OCI-LY1 (cell line): Measurements from ENCODE around the gene MBTD1.
A peak's percentile ranks its signal among the peaks of the same experiment; 100 is the strongest.
"Not testable (repeated sequence)": the region's sequence is repeated elsewhere in the genome, so short reads cannot be mapped to it uniquely, and the experiment has no call there.

Experiments
- H2AFZ ChIP-seq: fragments of 200-600 bp; sonication (generic), shearing (Covaris generic); 2 replicates; pipeline ENCODE4 v1.6.0; 2014; ENCODE audit warnings: antibody characterized with exemption, mild to moderate bottlenecking, low read length
- H3F3A ChIP-seq: fragments of 200-600 bp; sonication (generic), shearing (Covaris generic); 2 replicates; pipeline ENCODE4 v1.6.0; 2014; ENCODE audit warnings: mild to moderate bottlenecking, antibody characterized with exemption, low read length, moderate library complexity; ENCODE audit not compliant: insufficient read depth
- H3K27ac ChIP-seq: fragments of 200-600 bp; sonication (generic); 2 replicates; pipeline ENCODE4 v1.5.1; 2014; ENCODE audit warnings: low read length, mixed run types, mild to moderate bottlenecking, low read depth; ENCODE audit not compliant: poor library complexity, severe bottlenecking
- H3K27me3 ChIP-seq: fragments of 200-600 bp; sonication (generic); 2 replicates; pipeline ENCODE4 v1.6.0; 2014; ENCODE audit warnings: antibody characterized with exemption, mild to moderate bottlenecking, low read length, moderate library complexity; ENCODE audit not compliant: insufficient read depth
- H3K36me3 ChIP-seq: fragments of 200-600 bp; sonication (generic); 2 replicates; pipeline ENCODE4 v1.6.1; 2014; ENCODE audit warnings: mild to moderate bottlenecking, antibody characterized with exemption, low read length, moderate library complexity, mixed read lengths; ENCODE audit not compliant: insufficient read depth
- H3K4me1 ChIP-seq: fragments of 200-600 bp; sonication (generic); 2 replicates; pipeline ENCODE4 v1.5.1; 2014; ENCODE audit warnings: mild to moderate bottlenecking, low read length, moderate library complexity; ENCODE audit not compliant: insufficient read depth, severe bottlenecking
- H3K4me2 ChIP-seq: fragments of 200-600 bp; sonication (generic), shearing (Covaris generic); 2 replicates; pipeline ENCODE4 v1.6.1; 2014; ENCODE audit warnings: low read length
- H3K4me3 ChIP-seq: fragments of 200-600 bp; sonication (generic); 2 replicates; pipeline ENCODE4 v1.5.1; 2014; ENCODE audit warnings: low read length, low read depth, mild to moderate bottlenecking, mixed read lengths; ENCODE audit not compliant: poor library complexity, severe bottlenecking
- H3K79me2 ChIP-seq: fragments of 200-600 bp; shearing (Covaris generic); 2 replicates; pipeline ENCODE4 v1.6.1; 2016; ENCODE audit warnings: mixed run types, low read length, mixed read lengths; ENCODE audit not compliant: insufficient read depth
- H3K9ac ChIP-seq: fragments of 200-600 bp; sonication (generic), shearing (Covaris generic); 2 replicates; pipeline ENCODE4 v1.6.1; 2014; ENCODE audit warnings: mild to moderate bottlenecking, low read length, mixed read lengths
- H3K9me2 ChIP-seq: fragments of 200-600 bp; sonication (generic), shearing (Covaris generic); 2 replicates; pipeline ENCODE4 v1.6.1; 2014; ENCODE audit warnings: low read depth, mild to moderate bottlenecking, low read length, mixed read lengths
- H3K9me3 ChIP-seq: fragments of 200-600 bp; shearing (Covaris generic); 2 replicates; pipeline ENCODE4 v1.6.1; 2014; ENCODE audit warnings: low read length, mixed read lengths
- H4K20me1 ChIP-seq: fragments of 200-600 bp; sonication (generic), shearing (Covaris generic); 2 replicates; pipeline ENCODE4 v1.6.0; 2016; ENCODE audit warnings: mild to moderate bottlenecking, low read length; ENCODE audit not compliant: insufficient read depth
- EZH2 ChIP-seq: fragments of 200-600 bp; sonication (generic), shearing (Covaris generic); IDR thresholded peaks from 2 replicates; pipeline ENCODE4 v1.8.0; 2017; ENCODE audit warnings: borderline replicate concordance, mixed run types, mild to moderate bottlenecking, antibody characterized with exemption, low read length, moderate library complexity, mixed read lengths
- TF ChIP-seq, protein P1 (sequence below): fragments of 200-600 bp; sonication (generic), shearing (Covaris generic); IDR thresholded peaks from 2 replicates; pipeline ENCODE4 v1.5.1; 2017; ENCODE audit warnings: mild to moderate bottlenecking, antibody characterized with exemption, low read length, moderate library complexity, mixed read lengths

MBTD1 gene

DNA sequence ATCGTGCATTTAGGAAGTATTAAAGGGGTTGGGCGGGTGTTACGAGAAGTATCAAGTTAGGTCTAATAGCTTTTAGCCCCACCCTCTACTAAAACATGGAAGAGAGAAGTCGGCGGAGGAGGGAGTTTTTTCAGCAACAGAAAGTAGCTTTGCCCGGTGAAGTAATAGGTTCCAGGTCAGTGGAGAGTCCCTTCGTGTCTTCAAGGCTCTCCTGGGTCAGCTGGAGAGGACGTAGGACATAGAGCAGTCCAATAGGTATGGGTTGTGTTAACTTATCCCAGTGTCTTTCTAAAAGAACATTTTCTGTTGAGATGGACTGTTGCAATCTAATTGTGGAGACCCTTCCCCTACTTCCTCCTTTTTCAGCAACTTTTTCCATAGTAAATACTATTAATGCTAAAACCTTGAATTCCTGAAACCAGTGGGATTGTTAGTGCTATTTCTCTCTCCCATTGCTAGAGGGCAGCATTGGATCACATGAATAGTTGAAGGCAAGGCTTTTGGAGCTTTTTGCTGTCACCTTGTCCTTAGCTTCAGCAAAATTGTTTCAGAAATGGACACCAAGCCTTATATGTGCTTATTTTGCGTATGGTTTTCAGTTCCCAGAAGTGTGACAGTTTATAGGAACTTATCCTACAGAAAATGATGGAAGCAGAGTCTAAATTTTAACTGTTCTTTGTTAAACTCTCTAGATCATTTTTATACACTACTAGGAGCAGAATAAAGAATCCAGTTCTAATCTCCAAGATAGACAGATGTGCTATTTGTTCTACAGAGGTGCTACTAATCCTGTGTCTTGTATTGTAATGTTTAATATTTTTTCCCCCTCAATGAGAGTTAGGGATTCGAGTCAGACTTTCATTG lies 38.9 kb upstream of the MBTD1 start:
- H3K4me3 ChIP-seq: no peak overlapping the region
- H3K79me2 ChIP-seq: no peaks in the 10 kb centered on the region
- H3K4me1 ChIP-seq: no peaks in the 10 kb centered on the region
- no peak overlapping the region for H3K9ac ChIP-seq
- no peak overlapping the region for H3K4me2 ChIP-seq
- TF ChIP-seq, protein P1, sequence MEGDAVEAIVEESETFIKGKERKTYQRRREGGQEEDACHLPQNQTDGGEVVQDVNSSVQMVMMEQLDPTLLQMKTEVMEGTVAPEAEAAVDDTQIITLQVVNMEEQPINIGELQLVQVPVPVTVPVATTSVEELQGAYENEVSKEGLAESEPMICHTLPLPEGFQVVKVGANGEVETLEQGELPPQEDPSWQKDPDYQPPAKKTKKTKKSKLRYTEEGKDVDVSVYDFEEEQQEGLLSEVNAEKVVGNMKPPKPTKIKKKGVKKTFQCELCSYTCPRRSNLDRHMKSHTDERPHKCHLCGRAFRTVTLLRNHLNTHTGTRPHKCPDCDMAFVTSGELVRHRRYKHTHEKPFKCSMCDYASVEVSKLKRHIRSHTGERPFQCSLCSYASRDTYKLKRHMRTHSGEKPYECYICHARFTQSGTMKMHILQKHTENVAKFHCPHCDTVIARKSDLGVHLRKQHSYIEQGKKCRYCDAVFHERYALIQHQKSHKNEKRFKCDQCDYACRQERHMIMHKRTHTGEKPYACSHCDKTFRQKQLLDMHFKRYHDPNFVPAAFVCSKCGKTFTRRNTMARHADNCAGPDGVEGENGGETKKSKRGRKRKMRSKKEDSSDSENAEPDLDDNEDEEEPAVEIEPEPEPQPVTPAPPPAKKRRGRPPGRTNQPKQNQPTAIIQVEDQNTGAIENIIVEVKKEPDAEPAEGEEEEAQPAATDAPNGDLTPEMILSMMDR: peak; percentile 75
- no peak for TF ChIP-seq EZH2
- H2AFZ ChIP-seq: no peak overlapping the region
- no peaks in the 10 kb centered on the region for H3F3A ChIP-seq
- no peaks in the 10 kb centered on the region for H4K20me1 ChIP-seq
- H3K36me3 ChIP-seq: peaks cover 38% of the 10 kb centered on the region
- H3K27me3 ChIP-seq: no peaks in the 10 kb centered on the region
- no peak overlapping the region for H3K27ac ChIP-seq
- no peaks in the 10 kb centered on the region for H3K9me3 ChIP-seq
- no peaks in the 10 kb centered on the region for H3K9me2 ChIP-seq

- not testable (repeated sequence) for H3K4me3 ChIP-seq, H3K4me1 ChIP-seq, H3K4me2 ChIP-seq, H3K9ac ChIP-seq, H3K79me2 ChIP-seq, H2AFZ ChIP-seq, H3K9me3 ChIP-seq, H3K9me2 ChIP-seq, H3K27me3 ChIP-seq, H4K20me1 ChIP-seq, H3F3A ChIP-seq, H3K27ac ChIP-seq
- peaks cover 82% of the 10 kb centered on the region for H3K36me3 ChIP-seq
Measured at GRCh38 chr17:51294338-51294737, 34.5 kb upstream of the MBTD1 start.

- H3K4me1 ChIP-seq: no peaks in the 10 kb centered on the region
- no peaks in the 10 kb centered on the region for H3K79me2 ChIP-seq
- H3K36me3 ChIP-seq: peaks cover 97% of the 10 kb centered on the region
- H3F3A ChIP-seq: no peaks in the 10 kb centered on the region
- H3K4me2 ChIP-seq: no peak overlapping the region
- H3K9me2 ChIP-seq: no peaks in the 10 kb centered on the region
- H4K20me1 ChIP-seq: peaks cover 2% of the 10 kb centered on the region; the same call in 1 of the 2 replicates
- H3K9ac ChIP-seq: no peak overlapping the region
- H3K27ac ChIP-seq: no peak overlapping the region
- H3K27me3 ChIP-seq: no peaks in the 10 kb centered on the region
- H3K4me3 ChIP-seq: no peak overlapping the region
- no peaks in the 10 kb centered on the region for H3K9me3 ChIP-seq
- no peak overlapping the region for H2AFZ ChIP-seq
- no peak for TF ChIP-seq EZH2
- TF ChIP-seq, protein P1: no peak
Measured at GRCh38 chr17:51289696-51290111, 29.9 kb upstream of the MBTD1 start.

- H3K9ac ChIP-seq: no peak overlapping the region
- H3K9me3 ChIP-seq: no peaks in the 10 kb centered on the region
- H3K4me3 ChIP-seq: no peak overlapping the region
- peaks cover 96% of the 10 kb centered on the region for H3K36me3 ChIP-seq
- no peaks in the 10 kb centered on the region for H3K9me2 ChIP-seq
- H2AFZ ChIP-seq: no peak overlapping the region
- H3K4me2 ChIP-seq: no peak overlapping the region
- no peaks in the 10 kb centered on the region for H3K4me1 ChIP-seq
- H4K20me1 ChIP-seq: peaks cover 2% of the 10 kb centered on the region; the same call in 1 of the 2 replicates
- no peak overlapping the region for H3K27ac ChIP-seq
- no peak for TF ChIP-seq EZH2
- TF ChIP-seq, protein P1: no peak
- no peaks in the 10 kb centered on the region for H3K27me3 ChIP-seq
- no peaks in the 10 kb centered on the region for H3F3A ChIP-seq
- H3K79me2 ChIP-seq: no peaks in the 10 kb centered on the region
Measured at GRCh38 chr17:51287412-51287811, 27.6 kb upstream of the MBTD1 start.
